ENCODE results near the gene ARHGEF38.
"Not testable (repeated sequence)": the region's sequence is repeated elsewhere in the genome, so short reads cannot be mapped to it uniquely, and the experiment has no call there.

ARHGEF38 gene

GRCh38 chr4:105563352-105563751 is 10.9 kb downstream of the ARHGEF38 start:
- DNase-seq = no peak

- DNase-seq = no peak
Observed at GRCh38 chr4:105568584-105568983, 16.2 kb downstream of the ARHGEF38 start.

- DNase-seq = no peak
Observed at GRCh38 chr4:105569057-105569865, 16.8 kb downstream of the ARHGEF38 start.

GRCh38 chr4:105569866-105570236 is 17.4 kb downstream of the ARHGEF38 start:
- DNase-seq = no peak

GRCh38 chr4:105572296-105572695 is 19.9 kb downstream of the ARHGEF38 start:
- no peak for DNase-seq

- no peak for DNase-seq
Observed at GRCh38 chr4:105586638-105587328, 34.4 kb downstream of the ARHGEF38 start.

GRCh38 chr4:105587841-105588240 is 35.4 kb downstream of the ARHGEF38 start:
- no peak for DNase-seq

GRCh38 chr4:105588252-105588651 is 35.8 kb downstream of the ARHGEF38 start:
- no peak for DNase-seq

- no peak for DNase-seq
Observed at GRCh38 chr4:105591573-105591972, 39.2 kb downstream of the ARHGEF38 start.

- no peak for DNase-seq
Observed at GRCh38 chr4:105594099-105595010, 41.9 kb downstream of the ARHGEF38 start.

- no peak for DNase-seq
Observed at GRCh38 chr4:105596684-105597083, 44.3 kb downstream of the ARHGEF38 start.

GRCh38 chr4:105598052-105598451 is 45.6 kb downstream of the ARHGEF38 start:
- DNase-seq = no peak

GRCh38 chr4:105598787-105599186 is 46.4 kb downstream of the ARHGEF38 start:
- DNase-seq = no peak

GRCh38 chr4:105599482-105599881 is 47.1 kb downstream of the ARHGEF38 start:
- no peak for DNase-seq

GRCh38 chr4:105599932-105600655 is 47.7 kb downstream of the ARHGEF38 start:
- no peak for DNase-seq

GRCh38 chr4:105600951-105601350 is 48.5 kb downstream of the ARHGEF38 start:
- DNase-seq = no peak

- no peak for DNase-seq
Observed at GRCh38 chr4:105601406-105601805, 49.0 kb downstream of the ARHGEF38 start.

- DNase-seq = no peak
Observed at GRCh38 chr4:105603158-105603557, 50.7 kb downstream of the ARHGEF38 start.

- no peak for DNase-seq
Observed at GRCh38 chr4:105605493-105605892, 53.1 kb downstream of the ARHGEF38 start.

- no peak for DNase-seq
Observed at GRCh38 chr4:105607876-105608275, 55.5 kb downstream of the ARHGEF38 start.

GRCh38 chr4:105609819-105610218 is 57.4 kb downstream of the ARHGEF38 start:
- DNase-seq = not testable (repeated sequence)

- no peak for DNase-seq
Observed at GRCh38 chr4:105613306-105613705, 60.9 kb downstream of the ARHGEF38 start.

Measured in KG1 (cell line).